CD8-positive, alpha-beta memory T cell (primary cell): ENCODE data around the gene TMUB1. TPM values are rescaled to one million over a fixed set of nuclear protein-coding genes. Genes with fewer than 3 reads are reported as not detected.

ENCODE experiments used
- CTCF ChIA-PET: fragments of 350-600 bp; sonication (Branson Sonifier 250); formaldehyde crosslinking; loops from one replicate; lab custom pipeline; 2021; ENCODE audit warnings: antibody characterized with exemption; lab: Charles Lee
- POLR2A ChIA-PET: fragments of 350-600 bp; sonication (Branson Sonifier 250); formaldehyde crosslinking; loops from one replicate; lab custom pipeline; 2021; ENCODE audit warnings: antibody characterized with exemption; lab: Charles Lee
- DNase-seq, 5 donors: peaks; one replicate each; pipeline versions ENCODE4 v3.0.0 to v3.0.0-alpha.2; 2020 to 2022; ENCODE audit warnings: mixed read lengths in 1 of 5
- H3K27ac ChIP-seq: one replicate; pipeline ENCODE4 v1.7.0; 2013; ENCODE audit warnings: low read depth, mild to moderate bottlenecking, low read length, moderate library complexity
- H3K27me3 ChIP-seq: 2 replicates; pipeline ENCODE4 v1.7.0; 2013; ENCODE audit warnings: low read length, mild to moderate bottlenecking; ENCODE audit not compliant: insufficient read depth, poor library complexity, severe bottlenecking
- H3K36me3 ChIP-seq: 2 replicates; pipeline ENCODE4 v1.7.0; 2013; ENCODE audit warnings: mild to moderate bottlenecking, low read length, moderate library complexity; ENCODE audit not compliant: insufficient read depth
- H3K4me1 ChIP-seq: 2 replicates; pipeline ENCODE4 v1.7.0; 2013; ENCODE audit warnings: mild to moderate bottlenecking, low read length, moderate library complexity; ENCODE audit not compliant: insufficient read depth
- H3K4me3 ChIP-seq: 2 replicates; pipeline ENCODE4 v1.7.0; 2013; ENCODE audit warnings: mild to moderate bottlenecking, low read length
- H3K9me3 ChIP-seq: 2 replicates; pipeline ENCODE4 v1.7.0; 2013; ENCODE audit warnings: mild to moderate bottlenecking, low read length
- H3K27ac Mint-ChIP-seq, 8 donors: one replicate each; pipeline ENCODE4 v1.8.0; 2020 to 2021; ENCODE audit warnings: mixed read lengths in 8 of 8, mild to moderate bottlenecking in 6 of 8, inconsistent platforms in 3 of 8, moderate library complexity in 3 of 8
- H3K27me3 Mint-ChIP-seq, 2 donors: one replicate each; pipeline ENCODE4 v1.8.0; 2020 to 2021; ENCODE audit warnings: mixed read lengths in 2 of 2, mild to moderate bottlenecking in 1 of 2, moderate library complexity in 1 of 2
- H3K36me3 Mint-ChIP-seq, 3 donors: one replicate each; pipeline ENCODE4 v1.8.0; 2020 to 2021; ENCODE audit warnings: mixed read lengths in 3 of 3, inconsistent platforms in 1 of 3, mild to moderate bottlenecking in 1 of 3
- H3K4me1 Mint-ChIP-seq, 3 donors: one replicate each; pipeline ENCODE4 v1.8.0; 2020 to 2021; ENCODE audit warnings: mixed read lengths in 3 of 3, inconsistent platforms in 1 of 3, mild to moderate bottlenecking in 1 of 3
- H3K4me3 Mint-ChIP-seq, 7 donors: one replicate each; pipeline ENCODE4 v1.8.0; 2020 to 2021; ENCODE audit warnings: mixed read lengths in 7 of 7, mild to moderate bottlenecking in 6 of 7, moderate library complexity in 4 of 7, inconsistent platforms in 2 of 7
- H3K9me3 Mint-ChIP-seq, 5 donors: one replicate each; pipeline ENCODE4 v1.8.0; 2020 to 2022; ENCODE audit warnings: mixed read lengths in 5 of 5, mild to moderate bottlenecking in 3 of 5, moderate library complexity in 2 of 5, inconsistent platforms in 1 of 5
- polyA plus RNA-seq: library from polyadenylated mRNA; unstranded; fragments of 300-500 nt; fragmentation: Illumina TruSeq; gene quantifications from one replicate; pipeline ENCODE4 v1.2.3, GENCODE V29; 2021
- total RNA-seq, 2 experiments: library from RNA; stranded (reverse); gene quantifications; one replicate each; pipeline ENCODE4 v1.2.3, GENCODE V29; 2021

The TMUB1 gene
- total RNA-seq: 10 to 100 TPM; 81.7 to 83.5 TPM
- 69.7 TPM for polyA plus RNA-seq

GRCh38 chr7:151083071-151083823 lies at the start of gene TMUB1:
Gene TMUB1, minus strand, starts transcription at chr7:151083493. Its CDS starts 930 bp downstream, at chr7:151082563.
- peak within 1 kb of the TSS; percentile 89 for H3K27ac ChIP-seq
- DNase-seq: peak; percentile 86 to 91 (median 88)
- H3K4me1 Mint-ChIP-seq: peaks cover 34 to 70% (median 43%) of the 10 kb centered on the region in 3 donors
- H3K4me3 ChIP-seq: peak within 1 kb of the TSS; percentile 71
- peak within 1 kb of the TSS; percentile 82 to 98 (median 88) for H3K4me3 Mint-ChIP-seq
- POLR2A ChIA-PET: interaction anchor here (1.5 to 2.0 kb wide), 3 partner anchors 16 to 55 kb away, joined by 3 to 7 read pairs (median 5); partner anchors contain the start of gene ABCB8
- CTCF ChIA-PET: interaction anchor here (0.8 to 2.4 kb wide), 6 partner anchors 27 to 120 kb away, joined by 3 to 11 read pairs (median 4); partner anchors contain the start of gene ABCB8
- H3K9me3 Mint-ChIP-seq: no peaks in the 10 kb centered on the region
- H3K4me1 ChIP-seq: peaks cover 60% of the 10 kb centered on the region
- H3K36me3 ChIP-seq: no peaks in the 10 kb centered on the region
- peaks cover 0 to 21% (median 0%) of the 10 kb centered on the region in 3 donors for H3K36me3 Mint-ChIP-seq
- no peaks in the 10 kb centered on the region for H3K9me3 ChIP-seq
- no peaks in the 10 kb centered on the region for H3K27me3 ChIP-seq
- H3K27me3 Mint-ChIP-seq: peaks cover 0 to 14% of the 10 kb centered on the region in 2 donors
- peak within 1 kb of the TSS; percentile 71 to 98 (median 96) for H3K27ac Mint-ChIP-seq

GRCh38 chr7:151132461-151133205 lies 49.3 kb upstream of the TMUB1 start:
- H3K27me3 Mint-ChIP-seq: no peaks in the 10 kb centered on the region
- DNase-seq: no peak
- no peaks in the 10 kb centered on the region for H3K27me3 ChIP-seq
- H3K4me3 ChIP-seq: no peak overlapping the region
- H3K27ac ChIP-seq: no peak overlapping the region
- H3K36me3 Mint-ChIP-seq: peaks cover 0 to 56% (median 9%) of the 10 kb centered on the region in 3 donors
- H3K27ac Mint-ChIP-seq: no peak overlapping the region
- no peak overlapping the region for H3K4me3 Mint-ChIP-seq
- H3K4me1 ChIP-seq: no peaks in the 10 kb centered on the region
- H3K9me3 Mint-ChIP-seq: no peaks in the 10 kb centered on the region
- no peaks in the 10 kb centered on the region for H3K9me3 ChIP-seq
- no peaks in the 10 kb centered on the region for H3K4me1 Mint-ChIP-seq
- CTCF ChIA-PET: interaction anchor here (1.3 kb wide), 1 partner anchor 9 kb away, joined by 5 read pairs; no protein-coding TSS in a partner anchor
- H3K36me3 ChIP-seq: no peaks in the 10 kb centered on the region
- POLR2A ChIA-PET: no interaction called here

GRCh38 chr7:151131592-151132293 lies 48.5 kb upstream of the TMUB1 start:
- CTCF ChIA-PET: interaction anchor here (1.3 kb wide), 1 partner anchor 8 kb away, joined by 5 read pairs; no protein-coding TSS in a partner anchor
- H3K4me1 Mint-ChIP-seq: no peaks in the 10 kb centered on the region
- no peaks in the 10 kb centered on the region for H3K4me1 ChIP-seq
- no peak overlapping the region for H3K4me3 ChIP-seq
- no peak for DNase-seq
- no peaks in the 10 kb centered on the region for H3K9me3 Mint-ChIP-seq
- no peaks in the 10 kb centered on the region for H3K27me3 ChIP-seq
- H3K9me3 ChIP-seq: no peaks in the 10 kb centered on the region
- no peaks in the 10 kb centered on the region for H3K36me3 ChIP-seq
- no peaks in the 10 kb centered on the region for H3K27me3 Mint-ChIP-seq
- H3K4me3 Mint-ChIP-seq: no peak overlapping the region
- no peak overlapping the region for H3K27ac Mint-ChIP-seq
- POLR2A ChIA-PET: no interaction called here
- peaks cover 0 to 56% (median 9%) of the 10 kb centered on the region in 3 donors for H3K36me3 Mint-ChIP-seq
- H3K27ac ChIP-seq: no peak overlapping the region

GRCh38 chr7:151131224-151131591 lies 47.9 kb upstream of the TMUB1 start:
- CTCF ChIA-PET: no interaction called here
- Mint-ChIP-seq H3K4me1 (no peaks in the 10 kb centered on the region), H3K27me3 (no peaks in the 10 kb centered on the region), H3K4me3 (no peak overlapping the region), H3K9me3 (no peaks in the 10 kb centered on the region), H3K27ac (peak overlapping the region in 1 of 8 donors; percentile 19), H3K36me3 (peaks cover 0 to 51% (median 9%) of the 10 kb centered on the region in 3 donors)
- no peaks in the 10 kb centered on the region for H3K27me3 ChIP-seq
- no peak overlapping the region for H3K27ac ChIP-seq
- POLR2A ChIA-PET: no interaction called here
- no peaks in the 10 kb centered on the region for H3K4me1 ChIP-seq
- DNase-seq: no peak
- H3K9me3 ChIP-seq: no peaks in the 10 kb centered on the region
- H3K36me3 ChIP-seq: no peaks in the 10 kb centered on the region
- H3K4me3 ChIP-seq: no peak overlapping the region

- Histone ChIP-seq H3K27me3 (no peaks in the 10 kb centered on the region), H3K9me3 (no peaks in the 10 kb centered on the region), H3K36me3 (no peaks in the 10 kb centered on the region), H3K4me1 (no peaks in the 10 kb centered on the region), H3K27ac (no peak overlapping the region), H3K4me3 (no peak overlapping the region)
- POLR2A ChIA-PET: no interaction called here
- H3K27me3 Mint-ChIP-seq: no peaks in the 10 kb centered on the region
- no peak overlapping the region for H3K4me3 Mint-ChIP-seq
- peak overlapping the region in 1 of 8 donors; percentile 33 for H3K27ac Mint-ChIP-seq
- no peaks in the 10 kb centered on the region for H3K9me3 Mint-ChIP-seq
- H3K4me1 Mint-ChIP-seq: no peaks in the 10 kb centered on the region
- peaks cover 0 to 49% (median 9%) of the 10 kb centered on the region in 3 donors for H3K36me3 Mint-ChIP-seq
- no peak for DNase-seq
- CTCF ChIA-PET: no interaction called here
Observed at GRCh38 chr7:151130741-151131157, 47.5 kb upstream of the TMUB1 start.

GRCh38 chr7:151129960-151130591 lies 46.8 kb upstream of the TMUB1 start:
- CTCF ChIA-PET: interaction anchor here (1.1 kb wide), 2 partner anchors 19 to 232 kb away, joined by 4 read pairs; no protein-coding TSS in a partner anchor
- no peak overlapping the region for H3K4me3 ChIP-seq
- H3K9me3 ChIP-seq: no peaks in the 10 kb centered on the region
- H3K27me3 ChIP-seq: no peaks in the 10 kb centered on the region
- no peak overlapping the region for H3K4me3 Mint-ChIP-seq
- H3K4me1 Mint-ChIP-seq: no peaks in the 10 kb centered on the region
- H3K27ac Mint-ChIP-seq: peak overlapping the region in 1 of 8 donors; percentile 73
- H3K9me3 Mint-ChIP-seq: no peaks in the 10 kb centered on the region
- no peak for DNase-seq
- POLR2A ChIA-PET: no interaction called here
- no peaks in the 10 kb centered on the region for H3K36me3 ChIP-seq
- no peaks in the 10 kb centered on the region for H3K27me3 Mint-ChIP-seq
- H3K27ac ChIP-seq: no peak overlapping the region
- peaks cover 0 to 45% (median 6%) of the 10 kb centered on the region in 3 donors for H3K36me3 Mint-ChIP-seq
- H3K4me1 ChIP-seq: no peaks in the 10 kb centered on the region

- peaks cover 4% of the 10 kb centered on the region for H3K36me3 ChIP-seq
- ChIA-PET POLR2A (no interaction called here), CTCF (interaction anchor here (1.1 kb wide), 2 partner anchors 18 to 231 kb away, joined by 4 read pairs; no protein-coding TSS in a partner anchor)
- H3K4me1 ChIP-seq: no peaks in the 10 kb centered on the region
- H3K27me3 Mint-ChIP-seq: no peaks in the 10 kb centered on the region
- no peak overlapping the region for H3K4me3 Mint-ChIP-seq
- no peaks in the 10 kb centered on the region for H3K27me3 ChIP-seq
- peaks cover 0 to 38% (median 5%) of the 10 kb centered on the region in 3 donors for H3K36me3 Mint-ChIP-seq
- no peak overlapping the region for H3K4me3 ChIP-seq
- H3K4me1 Mint-ChIP-seq: no peaks in the 10 kb centered on the region
- no peak for DNase-seq
- H3K27ac Mint-ChIP-seq: no peak overlapping the region
- no peaks in the 10 kb centered on the region for H3K9me3 Mint-ChIP-seq
- H3K9me3 ChIP-seq: no peaks in the 10 kb centered on the region
- H3K27ac ChIP-seq: no peak overlapping the region
Observed at GRCh38 chr7:151129117-151129959, 46.0 kb upstream of the TMUB1 start.
